ENCODE measurements around the gene TMEM220.

DNA sequence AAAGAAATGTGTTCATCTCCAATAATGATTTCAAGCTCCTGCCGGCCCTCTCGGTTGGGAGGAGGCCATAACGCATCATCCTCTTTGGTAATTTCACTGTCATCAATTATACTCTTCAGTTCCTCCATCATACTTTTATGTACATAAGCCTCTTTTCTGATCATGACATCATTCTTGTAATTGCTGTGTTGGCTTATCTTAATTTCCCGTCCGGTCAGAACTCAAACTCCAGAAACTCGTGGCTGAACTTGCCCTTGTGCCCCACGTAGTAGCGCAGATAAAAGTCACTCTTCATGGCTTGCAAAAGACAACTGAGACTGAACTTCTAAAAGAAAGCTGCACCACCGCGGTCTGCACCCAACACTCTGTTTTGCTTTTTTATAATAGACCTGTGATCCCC is 13.6 kb downstream of the TMEM220 start:
- no peak for TF ChIP-seq BACH2 (CRISPR knock-in tag; IDR thresholded peaks at IDR 0.05; ENCODE audit: borderline replicate concordance)
- TF ChIP-seq GLIS3 (CRISPR knock-in tag; IDR thresholded peaks at IDR 0.05), result no peak
- TF ChIP-seq CSDC2 (CRISPR knock-in tag; IDR thresholded peaks at IDR 0.05), result no peak
- TF ChIP-seq OSR1 (CRISPR knock-in tag; IDR thresholded peaks at IDR 0.05), result no peak
- TF ChIP-seq, protein P1, sequence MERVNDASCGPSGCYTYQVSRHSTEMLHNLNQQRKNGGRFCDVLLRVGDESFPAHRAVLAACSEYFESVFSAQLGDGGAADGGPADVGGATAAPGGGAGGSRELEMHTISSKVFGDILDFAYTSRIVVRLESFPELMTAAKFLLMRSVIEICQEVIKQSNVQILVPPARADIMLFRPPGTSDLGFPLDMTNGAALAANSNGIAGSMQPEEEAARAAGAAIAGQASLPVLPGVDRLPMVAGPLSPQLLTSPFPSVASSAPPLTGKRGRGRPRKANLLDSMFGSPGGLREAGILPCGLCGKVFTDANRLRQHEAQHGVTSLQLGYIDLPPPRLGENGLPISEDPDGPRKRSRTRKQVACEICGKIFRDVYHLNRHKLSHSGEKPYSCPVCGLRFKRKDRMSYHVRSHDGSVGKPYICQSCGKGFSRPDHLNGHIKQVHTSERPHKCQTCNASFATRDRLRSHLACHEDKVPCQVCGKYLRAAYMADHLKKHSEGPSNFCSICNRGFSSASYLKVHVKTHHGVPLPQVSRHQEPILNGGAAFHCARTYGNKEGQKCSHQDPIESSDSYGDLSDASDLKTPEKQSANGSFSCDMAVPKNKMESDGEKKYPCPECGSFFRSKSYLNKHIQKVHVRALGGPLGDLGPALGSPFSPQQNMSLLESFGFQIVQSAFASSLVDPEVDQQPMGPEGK (CRISPR knock-in tag; IDR thresholded peaks at IDR 0.05; ENCODE audit: borderline replicate concordance), result no peak
- TF ChIP-seq RARB (CRISPR knock-in tag; IDR thresholded peaks at IDR 0.05), result no peak
- TF ChIP-seq, protein P2, sequence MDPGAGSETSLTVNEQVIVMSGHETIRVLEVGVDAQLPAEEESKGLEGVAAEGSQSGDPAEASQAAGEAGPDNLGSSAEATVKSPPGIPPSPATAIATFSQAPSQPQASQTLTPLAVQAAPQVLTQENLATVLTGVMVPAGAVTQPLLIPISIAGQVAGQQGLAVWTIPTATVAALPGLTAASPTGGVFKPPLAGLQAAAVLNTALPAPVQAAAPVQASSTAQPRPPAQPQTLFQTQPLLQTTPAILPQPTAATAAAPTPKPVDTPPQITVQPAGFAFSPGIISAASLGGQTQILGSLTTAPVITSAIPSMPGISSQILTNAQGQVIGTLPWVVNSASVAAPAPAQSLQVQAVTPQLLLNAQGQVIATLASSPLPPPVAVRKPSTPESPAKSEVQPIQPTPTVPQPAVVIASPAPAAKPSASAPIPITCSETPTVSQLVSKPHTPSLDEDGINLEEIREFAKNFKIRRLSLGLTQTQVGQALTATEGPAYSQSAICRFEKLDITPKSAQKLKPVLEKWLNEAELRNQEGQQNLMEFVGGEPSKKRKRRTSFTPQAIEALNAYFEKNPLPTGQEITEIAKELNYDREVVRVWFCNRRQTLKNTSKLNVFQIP (CRISPR knock-in tag; IDR thresholded peaks at IDR 0.05; ENCODE audit: borderline replicate concordance, low read depth), result no peak
- TF ChIP-seq ZNF8 (CRISPR knock-in tag; IDR thresholded peaks at IDR 0.05), result no peak
- TF ChIP-seq ARNTL (CRISPR knock-in tag; IDR thresholded peaks at IDR 0.05; ENCODE audit: borderline replicate concordance, low read depth), result no peak

All from SK-N-SH treated with all-trans-retinoic acid at 6 μM for 48 hours (cell line).